Hepatocyte (in vitro differentiated cells): ENCODE measurements around the gene HMCN1. TPM values are rescaled to one million over a fixed set of nuclear protein-coding genes. Genes with fewer than 3 reads are reported as not detected.

Experiments
- DNase-seq: peaks from one replicate; pipeline ENCODE4 v3.0.0-alpha.2; 2016; ENCODE audit warnings: low spot score
- H2AFZ ChIP-seq: fragments of 200-600 bp; sonication (generic); 2 replicates; pipeline ENCODE4 v1.6.0; 2016; ENCODE audit warnings: antibody characterized with exemption, mild to moderate bottlenecking
- H3K27ac ChIP-seq: fragments of 200-600 bp; sonication (generic); 2 replicates; pipeline ENCODE4 v1.5.1; 2016; ENCODE audit warnings: mild to moderate bottlenecking
- H3K27me3 ChIP-seq: fragments of 200-600 bp; sonication (generic); 2 replicates; pipeline ENCODE4 v1.6.1; 2016
- H3K36me3 ChIP-seq: fragments of 200-600 bp; sonication (generic); replicated peaks from 2 replicates; pipeline ENCODE4 v1.5.1; 2016; ENCODE audit warnings: low read depth; ENCODE audit not compliant: insufficient read depth
- H3K4me1 ChIP-seq: fragments of 200-600 bp; sonication (generic); 2 replicates; pipeline ENCODE4 v1.5.1; 2016; ENCODE audit warnings: mild to moderate bottlenecking, moderate library complexity; ENCODE audit not compliant: insufficient read depth
- H3K4me2 ChIP-seq: fragments of 200-600 bp; sonication (generic); 2 replicates; pipeline ENCODE4 v1.6.0; 2016
- H3K4me3 ChIP-seq: fragments of 200-600 bp; sonication (generic); 2 replicates; pipeline ENCODE4 v1.5.1; 2016; ENCODE audit warnings: mild to moderate bottlenecking
- H3K79me2 ChIP-seq: fragments of 200-600 bp; sonication (generic); 2 replicates; pipeline ENCODE4 v1.6.0; 2017; ENCODE audit warnings: mild to moderate bottlenecking
- H3K9me2 ChIP-seq: fragments of 200-600 bp; sonication (generic); replicated peaks from 2 replicates; pipeline ENCODE4 v1.6.0; 2017; ENCODE audit warnings: mild to moderate bottlenecking; ENCODE audit not compliant: insufficient read depth
- H3K9me3 ChIP-seq: fragments of 200-600 bp; sonication (generic); 2 replicates; pipeline ENCODE4 v1.5.1; 2016; ENCODE audit warnings: low read depth, mild to moderate bottlenecking
- H4K20me1 ChIP-seq: fragments of 200-600 bp; sonication (generic); 2 replicates; pipeline ENCODE4 v1.6.0; 2016; ENCODE audit warnings: mild to moderate bottlenecking; ENCODE audit not compliant: insufficient read depth, poor library complexity, severe bottlenecking
- CTCF ChIP-seq: fragments of 200-600 bp; sonication (generic); IDR thresholded peaks from 2 replicates; pipeline ENCODE4 v1.5.1; 2016; ENCODE audit warnings: antibody characterized with exemption, mild to moderate bottlenecking; ENCODE audit not compliant: poor library complexity
- EZH2 ChIP-seq: fragments of 200-600 bp; sonication (generic); IDR thresholded peaks from 2 replicates; pipeline ENCODE4 v1.6.1; 2016; ENCODE audit warnings: antibody characterized with exemption, mild to moderate bottlenecking, borderline replicate concordance
- EZH2phosphoT487 ChIP-seq: fragments of 200-600 bp; sonication (generic); IDR thresholded peaks from one replicate; pipeline ENCODE4 v1.6.1; 2018; ENCODE audit warnings: antibody characterized with exemption, mild to moderate bottlenecking, low read depth, moderate library complexity; ENCODE audit not compliant: unreplicated experiment, severe bottlenecking
- WGBS: methylation state at CpG from one replicate; pipeline ENCODE4 v1.1.6; 2016; ENCODE audit warnings: low lambda C conversion rate; ENCODE audit errors: missing lambda C conversion rate; 5-methylcytosine and 5-hydroxymethylcytosine counted together
- polyA plus RNA-seq: library from polyadenylated mRNA; unstranded; fragments of >200 nt; fragmentation: Nextera tagmentation; extraction: Ambion mirVana; gene quantifications from 2 replicates; pipeline ENCODE4 v1.2.1, GENCODE V29; 2016
- total RNA-seq: library from RNA; depleted of rRNA; stranded (reverse); fragments of >200 nt; gene quantifications from 2 replicates; pipeline ENCODE4 v1.2.3, GENCODE V29; 2014

Gene HMCN1
- total and polyA plus RNA-seq, 2 experiments from 2014 or later: 2.3 to 13.4 TPM

DNA sequence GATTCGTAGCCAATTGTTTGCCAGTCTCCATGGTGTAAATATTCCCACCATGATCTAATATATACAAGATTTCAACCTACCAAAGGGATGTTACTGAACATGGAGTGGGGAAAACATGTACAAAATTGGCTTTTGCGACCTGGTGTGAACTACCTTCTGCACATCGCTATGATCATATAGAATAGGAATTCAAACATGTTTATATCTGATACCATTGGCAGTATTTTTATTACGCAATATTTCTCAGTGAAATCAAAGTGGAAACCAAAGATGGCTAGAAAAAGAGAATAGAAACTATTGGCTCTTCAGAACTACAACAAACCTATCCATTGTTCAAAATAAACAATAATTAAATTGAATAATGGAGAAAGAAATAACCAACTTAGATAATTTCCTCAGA lies 355.7 kb downstream of the HMCN1 start:
- Histone ChIP-seq H3K4me1 (no peaks in the 10 kb centered on the region), H3K36me3 (no peaks in the 10 kb centered on the region), H3K27me3 (no peaks in the 10 kb centered on the region), H3K4me3 (no peak overlapping the region), H2AFZ (no peak overlapping the region), H3K79me2 (no peaks in the 10 kb centered on the region), H3K4me2 (no peak overlapping the region), H4K20me1 (no peaks in the 10 kb centered on the region), H3K9me3 (no peaks in the 10 kb centered on the region), H3K9me2 (no peaks in the 10 kb centered on the region), H3K27ac (no peak overlapping the region)
- WGBS: 93% methylated on average over 4 of the region's 4 CpGs
- no peak for DNase-seq
- no peak for TF ChIP-seq EZH2phosphoT487
- TF ChIP-seq EZH2: no peak
- no peak for TF ChIP-seq CTCF

- Histone ChIP-seq H3K79me2 (no peaks in the 10 kb centered on the region), H4K20me1 (no peaks in the 10 kb centered on the region), H3K4me3 (no peak overlapping the region), H3K27me3 (no peaks in the 10 kb centered on the region), H2AFZ (no peak overlapping the region), H3K9me2 (no peaks in the 10 kb centered on the region), H3K9me3 (no peaks in the 10 kb centered on the region), H3K4me1 (no peaks in the 10 kb centered on the region), H3K27ac (no peak overlapping the region), H3K36me3 (no peaks in the 10 kb centered on the region), H3K4me2 (no peak overlapping the region)
- TF ChIP-seq EZH2phosphoT487 (no peak), EZH2 (no peak), CTCF (no peak)
- no peak for DNase-seq
These were observed 357.1 kb downstream of the HMCN1 start for GRCh38 chr1:186091222-186091720.

- TF ChIP-seq EZH2phosphoT487: no peak
- TF ChIP-seq EZH2: no peak
- no peak for TF ChIP-seq CTCF
- no peaks in the 10 kb centered on the region for H3K36me3 ChIP-seq
- H2AFZ ChIP-seq: no peak overlapping the region
- H3K4me2 ChIP-seq: peak overlapping the region; percentile 14
- H3K4me1 ChIP-seq: no peaks in the 10 kb centered on the region
- H3K9me2 ChIP-seq: no peaks in the 10 kb centered on the region
- H3K27ac ChIP-seq: no peak overlapping the region
- DNase-seq: no peak
- no peaks in the 10 kb centered on the region for H3K79me2 ChIP-seq
- H3K9me3 ChIP-seq: no peaks in the 10 kb centered on the region
- H4K20me1 ChIP-seq: no peaks in the 10 kb centered on the region
- H3K4me3 ChIP-seq: no peak overlapping the region
- WGBS: 44% methylated on average over 2 of the region's 2 CpGs
- H3K27me3 ChIP-seq: no peaks in the 10 kb centered on the region
These were observed 359.2 kb downstream of the HMCN1 start for GRCh38 chr1:186093437-186093836.

- Histone ChIP-seq H3K4me2 (no peak overlapping the region), H3K4me3 (no peak overlapping the region), H3K27me3 (no peaks in the 10 kb centered on the region), H3K4me1 (no peaks in the 10 kb centered on the region), H4K20me1 (no peaks in the 10 kb centered on the region), H3K27ac (no peak overlapping the region), H3K36me3 (no peaks in the 10 kb centered on the region), H3K9me2 (no peaks in the 10 kb centered on the region), H2AFZ (no peak overlapping the region), H3K79me2 (no peaks in the 10 kb centered on the region), H3K9me3 (no peaks in the 10 kb centered on the region)
- no peak for DNase-seq
- WGBS: 48% methylated on average over 2 of the region's 2 CpGs
- no peak for TF ChIP-seq EZH2phosphoT487
- TF ChIP-seq EZH2: no peak
These were observed 360.0 kb downstream of the HMCN1 start for GRCh38 chr1:186094172-186094571.
